Ishikawa (cell line): Measurements from ENCODE around the gene MAP2.

Experiments used
- CREB1 ChIP-seq: IDR thresholded peaks from 2 replicates; pipeline ENCODE4 v1.6.1; 2012; ENCODE audit warnings: low read depth
- EGR1 ChIP-seq: IDR thresholded peaks from 2 replicates; pipeline ENCODE4 v1.6.1; 2012
- EP300 ChIP-seq: IDR thresholded peaks from 2 replicates; pipeline ENCODE4 v1.6.1; 2012; ENCODE audit warnings: borderline replicate concordance
- NFIC ChIP-seq: IDR thresholded peaks from 2 replicates; pipeline ENCODE4 v1.6.1; 2012
- TEAD4 ChIP-seq: IDR thresholded peaks from 2 replicates; pipeline ENCODE4 v1.6.1; 2012

GRCh38 chr2:209702775-209703174 lies 278.9 kb downstream of the MAP2 start:
- no peak for TF ChIP-seq EP300
- TF ChIP-seq TEAD4, result no peak
- no peak for TF ChIP-seq NFIC
- no peak for TF ChIP-seq EGR1
- no peak for TF ChIP-seq CREB1
